GM12875 (cell line): ENCODE measurements around the gene SMC3.
"Not testable (repeated sequence)": the region's sequence is repeated elsewhere in the genome, so short reads cannot be mapped to it uniquely, and the experiment has no call there.

Experiments used
- H3K4me3 ChIP-seq: one replicate; pipeline ENCODE4 v1.5.1; 2011; ENCODE audit warnings: low read depth, low read length, control low read depth
- CTCF ChIP-seq: IDR thresholded peaks from 2 replicates; pipeline ENCODE4 v1.5.1; 2011; ENCODE audit warnings: low read depth, mild to moderate bottlenecking, control low read depth, inconsistent platforms, low read length, moderate library complexity, borderline replicate concordance; ENCODE audit not compliant: insufficient read depth

SMC3 gene

GRCh38 chr10:110610308-110610774, 42.8 kb downstream of the SMC3 start:
- TF ChIP-seq CTCF, result peak; percentile 64
- no peak overlapping the region for H3K4me3 ChIP-seq

GRCh38 chr10:110610781-110611180, 43.3 kb downstream of the SMC3 start:
- H3K4me3 ChIP-seq, result not testable (repeated sequence)

- no peak overlapping the region for H3K4me3 ChIP-seq
- TF ChIP-seq CTCF, result no peak
These were observed 44.6 kb downstream of the SMC3 start for GRCh38 chr10:110612087-110612486.

GRCh38 chr10:110612629-110613028, 45.1 kb downstream of the SMC3 start:
- no peak for TF ChIP-seq CTCF
- H3K4me3 ChIP-seq, result no peak overlapping the region

- H3K4me3 ChIP-seq, result no peak overlapping the region
- TF ChIP-seq CTCF, result no peak
These were observed 46.0 kb downstream of the SMC3 start for GRCh38 chr10:110613341-110613995.

GRCh38 chr10:110613996-110614495, 46.6 kb downstream of the SMC3 start:
- no peak for TF ChIP-seq CTCF
- H3K4me3 ChIP-seq, result no peak overlapping the region

- H3K4me3 ChIP-seq, result no peak overlapping the region
- no peak for TF ChIP-seq CTCF
These were observed 47.7 kb downstream of the SMC3 start for GRCh38 chr10:110615057-110615747.
